Activated CD4-positive, alpha-beta T cell treated with anti-CD3 and anti-CD28 coated beads for 1 hour (primary cell): ENCODE measurements around the gene LRRC8D.

ENCODE experiments used
- DNase-seq: peaks from one replicate; pipeline ENCODE4 v3.0.0-alpha.2; 2020

Gene LRRC8D

DNA sequence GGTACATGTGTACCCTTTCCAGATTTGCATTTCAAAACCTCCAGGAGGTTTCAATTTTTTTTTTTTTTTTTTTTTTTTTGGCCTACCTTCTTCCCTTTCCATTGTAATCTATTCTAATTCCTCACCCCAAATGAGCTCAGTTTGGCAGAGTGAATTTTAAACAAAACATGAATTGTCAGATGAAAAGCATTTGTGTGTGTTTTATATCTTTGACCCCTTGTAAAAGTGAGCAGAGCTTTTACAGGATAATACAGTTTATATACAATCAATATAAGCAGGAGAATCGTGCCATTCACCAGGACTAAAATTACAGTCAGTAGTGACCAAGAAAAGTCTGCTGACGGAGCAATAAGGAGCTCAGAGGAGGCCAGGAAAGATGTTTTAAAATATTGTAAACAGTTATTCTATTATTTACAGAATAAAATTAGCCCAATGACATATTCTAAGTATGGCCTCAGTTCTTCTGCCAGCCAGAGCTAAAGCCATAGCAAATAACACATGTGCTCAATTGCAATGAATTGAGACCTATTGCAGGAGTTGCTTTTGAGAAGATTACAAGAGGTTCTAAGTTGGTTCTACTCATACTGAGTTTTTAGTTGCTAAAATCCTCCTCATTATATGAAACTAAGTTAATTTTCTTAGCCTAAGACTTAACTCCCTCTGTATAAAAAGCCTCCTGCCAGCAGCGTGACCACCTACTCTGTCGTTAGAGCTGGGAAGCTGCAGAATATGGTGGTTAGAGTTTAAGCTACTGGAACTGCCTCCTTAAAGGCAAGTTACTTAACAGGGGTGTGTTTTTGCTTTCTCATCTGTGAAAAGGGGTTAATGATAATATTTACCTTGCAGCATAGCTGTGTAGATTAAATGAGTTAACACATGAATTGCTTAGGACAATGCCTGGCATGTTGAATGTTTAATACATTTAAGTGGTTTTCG is 123.3 kb downstream of the LRRC8D start:
- no peak for DNase-seq

DNA sequence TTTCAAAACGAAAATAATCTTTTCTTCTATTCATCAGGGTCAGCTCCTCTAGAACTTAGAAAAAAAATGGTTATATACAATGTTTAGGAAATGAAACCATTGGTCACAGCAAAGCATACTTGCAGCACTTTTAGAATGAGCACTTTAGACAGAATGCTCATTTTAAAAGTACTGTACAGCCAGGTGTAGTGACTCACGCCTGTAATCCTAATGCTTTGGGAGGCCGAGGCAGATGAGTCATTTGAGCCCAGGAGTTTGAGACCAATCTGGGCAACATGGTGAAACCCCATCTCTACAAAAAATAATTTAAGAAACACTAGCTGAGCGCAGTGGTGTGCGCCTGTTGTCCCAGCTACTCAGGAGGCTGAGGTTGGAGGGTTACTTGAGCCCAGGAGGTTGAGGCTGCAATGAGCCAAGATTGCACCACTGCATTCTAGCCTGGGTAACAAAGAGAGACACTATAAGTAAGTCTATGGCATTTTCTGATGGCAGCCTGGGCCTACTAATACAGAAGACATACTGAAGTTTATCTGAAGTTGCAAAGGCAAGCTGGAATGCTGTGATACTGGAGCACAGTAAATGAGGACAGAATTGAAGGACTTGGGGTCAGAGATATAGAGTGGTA is 125.1 kb downstream of the LRRC8D start:
- DNase-seq = no peak

DNA sequence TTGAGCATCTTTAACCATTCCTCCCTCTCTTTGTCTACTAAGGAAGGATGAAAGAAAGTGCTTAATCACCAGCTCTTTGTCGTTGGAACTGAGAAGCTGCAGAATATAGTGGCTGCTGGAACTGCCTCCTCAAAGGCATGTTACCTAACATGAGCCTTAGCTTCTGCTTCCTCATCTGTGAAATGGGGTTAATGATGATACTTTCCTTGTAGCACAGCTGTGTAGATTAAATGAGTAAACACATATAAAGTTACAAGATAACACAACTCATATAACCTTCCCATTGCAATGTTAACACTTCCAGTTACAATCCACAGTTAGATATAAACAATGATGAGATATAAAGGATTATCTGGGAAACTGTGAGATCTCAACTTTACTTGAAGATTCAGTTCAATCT is 125.7 kb downstream of the LRRC8D start:
- no peak for DNase-seq

DNA sequence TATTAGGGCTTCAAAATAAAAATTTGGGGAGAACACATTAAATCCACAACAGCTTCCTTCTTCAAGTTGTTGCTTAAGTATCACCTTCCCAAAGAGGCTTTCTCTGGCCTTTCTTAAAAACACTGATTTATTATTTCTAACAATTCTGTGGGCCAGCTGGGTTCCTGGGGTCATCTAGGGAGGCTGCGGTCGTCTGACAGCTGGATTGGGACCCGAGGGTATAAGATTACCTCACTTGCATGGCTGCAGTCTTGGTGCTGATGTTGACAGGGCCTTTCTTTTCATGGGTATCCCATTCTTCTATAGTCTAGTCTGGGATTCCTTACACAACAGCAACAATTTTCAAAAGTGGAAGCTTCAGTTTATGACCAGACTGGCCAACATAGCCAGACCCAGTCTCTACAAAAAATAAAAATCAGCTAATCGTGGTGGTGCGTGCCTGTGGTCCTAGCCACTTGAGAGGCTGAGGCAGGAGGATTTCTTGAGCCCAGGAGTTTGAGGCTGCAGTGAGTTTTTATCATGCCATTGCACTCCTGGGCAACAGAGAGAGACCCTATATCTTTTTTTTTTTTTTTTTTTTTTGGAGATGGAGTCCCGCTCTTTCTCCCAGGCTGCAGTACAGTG is 128.0 kb downstream of the LRRC8D start:
- DNase-seq = no peak

DNA sequence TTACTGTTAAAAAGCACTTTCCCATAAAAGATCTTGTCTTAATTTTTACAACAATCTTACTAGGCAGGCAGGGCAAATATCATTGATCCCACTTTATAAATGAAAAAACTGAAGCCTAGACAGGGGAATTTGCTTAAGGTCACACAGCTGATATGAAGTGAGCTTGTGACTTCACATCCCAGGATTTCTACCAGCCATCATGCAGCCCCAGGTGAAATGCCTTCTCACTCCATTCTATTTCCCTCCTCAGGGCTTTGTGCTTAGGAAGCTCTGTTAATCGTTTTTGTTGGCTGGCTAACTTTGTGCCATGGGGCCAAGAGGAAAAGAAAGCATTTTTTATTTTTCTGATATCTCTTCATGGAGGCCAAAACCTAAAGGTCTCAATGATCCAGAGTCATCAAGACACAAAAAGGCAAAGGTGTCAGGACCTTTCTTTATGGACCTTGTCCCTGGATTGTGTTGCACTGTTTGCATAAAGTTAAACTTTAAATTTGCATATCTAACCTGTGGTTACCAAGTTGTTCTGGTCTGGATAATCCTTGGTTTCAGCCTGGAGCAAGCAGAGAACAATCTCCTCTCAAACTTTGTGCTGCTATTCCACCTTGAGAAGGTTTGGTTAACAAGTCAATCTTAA is 129.3 kb downstream of the LRRC8D start:
- no peak for DNase-seq

DNA sequence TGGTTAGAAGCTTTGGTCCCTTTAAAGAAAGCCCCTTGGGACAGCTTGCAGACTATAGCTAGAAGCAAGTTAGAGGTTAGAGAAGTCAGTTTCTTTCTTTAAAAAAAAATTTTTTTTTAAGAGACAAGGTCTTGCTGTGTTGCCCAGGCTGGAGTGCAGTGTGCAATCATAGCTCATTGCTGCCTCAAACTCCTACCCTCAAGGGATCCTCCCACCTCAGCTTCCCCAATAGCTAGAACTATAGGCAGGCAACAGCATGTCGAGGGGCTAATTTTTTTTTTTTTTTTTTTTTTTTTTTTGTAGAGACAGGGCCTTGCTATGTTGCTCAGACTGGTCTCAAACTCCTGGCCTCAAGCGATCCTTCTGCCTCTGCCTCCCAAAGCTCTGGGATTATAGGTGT is 129.9 kb downstream of the LRRC8D start:
- DNase-seq = no peak

DNA sequence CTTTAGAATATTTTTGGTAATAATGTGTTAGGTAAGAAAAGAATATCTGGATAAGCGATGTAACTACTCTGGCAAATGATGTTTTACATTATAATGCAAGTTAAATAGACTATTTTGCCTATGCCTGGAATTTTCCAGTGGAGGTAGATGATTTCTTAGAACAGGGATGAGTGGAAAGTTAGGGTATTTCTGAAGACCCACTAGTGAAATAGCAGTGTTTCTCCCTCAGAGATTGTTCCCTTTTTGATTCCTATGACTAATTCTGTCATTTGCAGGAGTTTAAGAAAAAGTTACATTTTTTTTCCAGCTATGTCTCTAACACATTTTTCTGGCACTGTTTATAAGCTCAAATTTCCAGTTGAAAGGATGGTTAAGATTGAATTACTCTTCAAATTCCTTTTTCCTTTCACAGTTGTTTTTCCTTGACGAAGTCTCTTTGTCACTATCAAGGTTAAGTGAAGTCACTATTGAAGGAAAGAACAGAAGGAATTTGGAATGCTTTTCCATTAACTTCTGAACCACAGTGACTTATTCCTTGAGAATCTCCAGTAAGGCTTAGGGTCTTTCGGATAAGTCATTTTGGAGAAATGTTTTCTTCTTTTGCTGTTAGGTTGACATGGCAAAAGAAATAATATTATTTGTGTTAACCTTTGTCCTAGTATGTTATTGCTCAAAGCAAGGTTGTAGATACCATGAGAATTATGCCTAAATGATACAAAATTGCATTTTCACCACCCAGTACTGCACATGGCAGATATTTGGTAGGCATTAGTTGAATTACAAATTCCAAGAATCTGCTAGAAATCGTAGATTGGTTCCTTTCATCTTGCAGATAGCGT is 131.2 kb downstream of the LRRC8D start:
- no peak for DNase-seq

DNA sequence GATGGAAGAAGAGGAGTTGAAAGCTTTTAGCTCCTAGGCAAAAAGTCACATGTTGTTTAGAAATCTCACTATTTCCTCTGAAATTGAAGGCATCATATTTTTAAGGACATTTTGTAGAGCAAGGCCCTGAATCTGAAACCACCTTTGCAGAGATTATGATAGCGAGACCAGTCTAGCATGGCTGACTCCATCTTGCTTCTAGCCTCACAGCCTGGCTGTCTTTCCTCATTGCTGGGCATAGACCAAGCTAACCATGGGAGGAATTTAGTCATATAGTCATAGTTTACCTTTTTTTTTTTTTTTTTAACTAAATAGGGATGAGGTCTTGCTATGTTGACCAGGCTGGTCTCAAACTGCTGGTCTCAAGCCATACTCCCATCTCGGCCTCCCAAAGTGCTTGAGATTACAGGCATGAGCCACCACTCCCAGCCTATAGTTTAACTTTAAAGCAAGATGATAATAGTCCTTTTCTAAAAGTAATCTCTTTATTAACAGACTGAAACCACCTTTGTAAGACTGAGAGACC is 131.8 kb downstream of the LRRC8D start:
- DNase-seq = no peak

DNA sequence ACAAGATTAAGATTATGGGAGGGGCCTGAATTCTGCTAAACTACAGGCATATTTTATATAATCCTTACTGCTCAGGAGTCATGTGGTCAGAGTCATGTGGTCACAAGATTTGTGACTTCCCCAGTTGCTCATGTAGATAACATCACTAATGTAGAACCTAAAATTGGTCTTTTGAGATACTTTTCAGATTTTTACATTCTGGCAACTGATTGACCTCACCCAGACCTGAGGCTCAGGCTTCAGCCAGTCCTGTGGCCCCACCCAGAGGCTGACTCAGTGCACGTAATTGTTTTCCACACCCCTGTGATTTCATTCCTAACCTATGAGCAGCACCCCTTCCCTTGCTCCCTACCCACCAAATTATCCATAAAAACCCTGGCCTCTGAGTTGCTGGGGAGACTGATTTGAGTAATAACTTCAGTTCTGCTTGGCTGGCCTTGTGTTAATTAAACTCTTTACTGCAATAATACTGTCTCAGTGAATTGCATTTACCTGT is 132.3 kb downstream of the LRRC8D start:
- peak; percentile 9 for DNase-seq

DNA sequence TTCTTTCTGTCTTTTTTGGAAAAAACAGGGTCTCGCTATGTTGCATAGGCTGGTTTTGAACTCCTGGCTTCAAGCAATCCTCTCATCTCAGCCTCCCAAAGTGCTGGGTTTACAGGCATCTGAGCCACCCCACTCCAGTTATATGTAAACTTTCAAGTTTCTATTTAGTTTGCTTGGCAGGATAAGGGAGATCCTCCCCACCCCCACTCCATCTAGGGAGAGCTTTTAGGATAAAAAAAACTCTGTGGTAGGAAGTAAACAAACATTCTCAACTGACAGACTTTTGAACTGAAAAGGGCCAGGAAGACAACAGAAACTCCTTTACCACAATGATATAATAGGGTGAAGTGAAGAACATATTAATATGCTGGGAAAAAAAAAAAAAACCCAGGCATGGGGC is 133.1 kb downstream of the LRRC8D start:
- DNase-seq = no peak

DNA sequence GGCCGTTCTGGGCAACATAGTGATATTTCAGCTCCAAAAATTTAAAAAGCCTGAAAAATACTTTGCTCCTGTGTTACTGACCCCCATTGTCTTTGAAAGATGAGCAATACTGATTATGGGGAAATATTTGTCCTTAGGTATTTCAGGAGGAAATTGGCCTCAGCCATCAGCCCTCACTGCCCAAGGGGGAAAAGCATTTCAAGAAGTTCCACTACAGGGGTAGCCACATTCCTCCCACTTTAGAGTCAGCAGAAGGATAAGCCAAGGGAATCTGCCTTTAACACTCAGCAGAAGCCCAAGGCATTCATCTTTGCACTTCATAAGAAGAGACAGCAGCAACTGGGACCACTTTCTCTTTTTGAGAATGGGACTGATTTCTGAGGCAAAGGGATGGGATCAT is 133.6 kb downstream of the LRRC8D start:
- no peak for DNase-seq

DNA sequence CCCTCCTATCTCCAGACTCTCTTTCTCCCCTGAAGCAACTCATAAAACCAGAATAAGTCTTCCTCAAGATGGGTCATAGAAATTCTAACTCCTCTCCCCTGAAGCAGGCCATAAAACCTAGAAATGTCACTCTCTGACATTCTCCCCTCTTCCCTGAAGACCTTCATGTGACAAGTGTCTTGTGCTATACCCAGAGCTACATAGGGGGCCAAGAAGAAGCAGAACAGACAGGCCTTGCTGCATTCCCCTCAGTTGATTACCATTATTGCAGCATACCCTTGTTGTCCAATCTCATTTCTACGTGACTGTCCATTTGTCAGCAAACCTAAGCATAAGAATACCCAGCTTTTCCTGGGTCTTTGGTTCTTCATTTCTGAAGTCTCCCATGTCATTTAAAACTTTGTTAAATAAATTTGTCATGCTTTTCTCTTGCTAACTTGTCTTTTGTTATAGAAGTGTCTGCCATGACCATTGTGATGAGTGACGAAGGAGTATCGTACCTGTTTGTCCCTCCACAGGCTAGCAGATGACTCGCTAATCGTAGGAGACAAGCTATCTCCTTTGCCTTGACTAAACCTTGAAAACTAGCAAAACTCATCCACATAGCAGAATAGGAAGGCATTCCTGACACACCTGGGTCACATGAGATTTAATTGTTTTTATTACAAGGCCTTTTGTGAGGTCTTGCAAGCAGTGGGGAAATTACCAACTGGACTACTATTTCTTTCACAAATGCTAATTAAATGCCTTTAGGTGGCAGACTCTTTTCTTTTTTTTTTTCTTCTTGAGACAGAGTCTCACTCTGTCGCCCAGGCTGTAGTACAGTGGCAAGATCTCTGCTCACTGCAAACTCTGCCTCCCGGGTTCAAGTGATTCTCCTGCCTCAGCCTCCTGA is 134.7 kb downstream of the LRRC8D start:
- DNase-seq = no peak

DNA sequence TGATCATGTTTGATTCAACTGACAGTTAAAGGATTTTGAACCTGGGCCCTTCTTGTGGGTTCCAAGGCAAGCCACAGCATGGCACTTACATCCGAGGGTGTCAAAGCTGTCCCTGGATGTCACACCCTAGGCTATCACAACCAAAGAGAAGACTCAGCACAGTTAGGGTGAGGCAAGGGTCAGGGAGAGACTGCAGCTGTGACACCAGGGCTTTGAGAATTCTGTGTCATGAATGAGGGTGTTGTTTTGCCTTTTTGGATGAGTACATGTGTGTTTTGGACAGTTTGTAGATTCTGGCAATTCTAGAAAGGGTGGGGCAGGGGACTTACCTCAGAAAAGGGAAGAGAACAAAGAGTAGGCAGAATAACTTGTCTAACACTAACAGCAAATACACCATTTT is 136.3 kb downstream of the LRRC8D start:
- no peak for DNase-seq

DNA sequence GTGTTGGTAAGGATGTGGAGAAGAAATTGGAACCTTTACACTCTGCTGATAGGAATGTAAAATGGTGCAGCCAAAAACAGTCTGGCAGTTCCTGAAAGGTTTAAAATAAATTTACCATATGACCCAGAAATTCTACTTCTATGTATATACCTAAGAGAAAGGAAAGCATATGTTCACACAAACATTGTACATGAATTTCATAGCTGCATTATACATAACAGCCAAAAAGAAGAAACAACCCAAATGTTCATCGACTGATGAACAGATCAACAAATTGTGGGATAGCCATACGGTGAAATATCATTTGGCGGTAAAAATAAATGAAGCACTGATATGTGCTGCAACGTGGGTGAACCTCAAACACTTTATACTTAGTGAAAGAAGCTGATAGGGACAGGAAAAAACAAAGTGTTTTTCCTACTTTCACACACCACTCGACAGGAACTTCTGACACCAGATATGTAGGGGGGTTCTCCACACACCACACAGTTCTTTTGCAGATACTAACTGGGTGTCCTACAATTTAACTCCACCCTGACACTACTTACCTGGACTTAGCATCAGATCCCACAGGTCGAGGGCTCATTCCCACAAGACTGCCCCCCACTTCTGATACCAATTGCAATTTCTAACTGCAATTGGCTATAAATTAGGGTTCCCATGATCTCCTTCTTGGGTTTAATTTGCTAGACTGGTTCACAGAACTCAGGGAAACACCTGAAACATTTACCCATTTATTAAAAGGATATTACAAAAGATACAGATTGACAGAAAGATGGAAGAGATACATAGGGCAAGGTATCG is 138.2 kb downstream of the LRRC8D start:
- DNase-seq = no peak

DNA sequence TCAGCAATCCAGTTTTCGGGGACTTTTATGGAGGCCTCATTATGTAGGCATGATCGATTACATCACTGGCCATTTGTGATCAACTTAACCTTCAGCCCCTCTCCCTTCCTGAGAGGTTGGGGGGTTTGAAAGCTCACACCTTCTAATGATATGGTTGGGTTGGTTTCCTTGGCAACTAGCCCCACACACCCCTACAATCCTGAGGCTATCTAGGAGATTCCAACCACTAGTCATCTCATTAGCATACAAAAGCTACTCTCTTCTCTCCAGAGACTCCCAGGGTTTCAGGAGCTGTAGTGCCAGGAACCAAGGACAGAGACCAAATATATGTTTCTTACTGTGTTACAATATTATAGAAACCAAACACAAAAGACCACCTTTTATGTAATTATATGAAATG is 138.9 kb downstream of the LRRC8D start:
- no peak for DNase-seq

DNA sequence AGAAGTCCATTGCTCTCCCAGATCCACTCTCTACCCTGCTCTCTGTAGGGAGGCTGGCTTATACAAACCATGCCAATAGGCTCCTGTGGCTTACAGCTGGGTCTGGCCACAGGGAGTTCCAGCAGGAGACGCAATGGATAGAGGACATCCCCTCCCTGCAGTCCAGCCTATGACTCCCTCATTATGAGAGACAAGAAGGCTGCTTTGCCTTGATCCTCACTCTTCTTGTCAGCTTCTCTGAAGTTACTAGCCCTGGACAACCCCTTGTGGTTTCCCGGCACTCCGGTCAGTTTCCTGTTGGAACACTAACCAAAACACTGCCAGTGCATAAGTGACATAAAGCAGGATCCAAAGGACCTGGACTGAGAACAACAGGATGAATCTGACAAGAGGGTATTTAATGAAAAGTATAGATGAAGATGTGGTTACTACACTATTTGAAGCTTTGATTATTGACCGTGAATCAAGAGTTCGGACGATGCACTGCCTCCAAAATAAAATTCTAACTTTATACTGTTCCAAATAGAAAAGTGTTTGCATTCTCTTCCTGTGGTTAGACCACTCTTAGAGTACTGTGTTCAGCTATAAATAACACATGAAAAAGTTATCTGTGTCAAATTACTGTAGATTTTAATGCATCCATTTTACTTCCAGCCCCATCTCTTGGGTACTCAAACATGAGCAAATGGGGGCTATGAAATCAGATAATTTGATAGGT is 141.4 kb downstream of the LRRC8D start:
- DNase-seq = no peak

DNA sequence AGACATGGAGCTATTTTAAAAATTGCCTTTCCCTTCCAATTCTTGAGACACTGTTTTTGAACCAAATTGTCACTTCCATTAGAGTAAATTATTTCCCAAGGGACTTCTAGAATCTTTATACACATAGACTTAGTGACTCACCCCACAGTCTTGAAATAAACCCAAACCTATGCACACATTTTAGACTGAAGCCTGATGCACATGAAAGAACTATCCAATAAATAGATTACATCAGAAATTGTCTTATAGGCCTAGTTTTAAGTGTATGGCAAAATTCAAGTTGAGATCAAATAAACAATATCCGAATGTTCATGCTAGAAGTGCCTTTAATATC is 141.9 kb downstream of the LRRC8D start:
- DNase-seq = no peak

DNA sequence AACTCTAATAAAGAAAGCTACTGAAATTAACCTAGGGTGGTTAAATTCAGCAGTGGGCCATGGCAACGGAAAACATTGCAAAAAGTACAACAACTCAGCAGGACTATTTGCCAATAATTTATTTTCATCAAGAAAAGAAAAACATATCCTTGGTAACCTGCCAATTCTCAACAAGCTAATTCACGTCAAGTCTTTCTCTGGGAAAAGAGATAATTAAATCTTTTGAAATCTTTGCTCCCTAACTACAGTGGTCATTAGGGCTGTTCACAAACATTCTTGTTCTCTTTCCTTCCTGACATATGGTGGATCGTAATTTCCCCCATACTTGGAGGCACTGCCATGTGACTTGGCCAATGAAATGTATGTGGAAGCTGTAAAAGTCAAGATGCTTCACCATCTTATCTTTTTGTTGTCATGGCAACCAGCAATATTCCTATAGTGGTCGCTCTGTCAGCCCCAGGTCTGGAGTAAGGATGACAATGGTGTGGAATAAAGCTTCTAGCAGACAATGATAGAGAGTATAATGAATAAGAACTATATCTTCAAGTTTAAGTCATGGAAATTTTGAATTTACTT is 144.4 kb downstream of the LRRC8D start:
- no peak for DNase-seq

DNA sequence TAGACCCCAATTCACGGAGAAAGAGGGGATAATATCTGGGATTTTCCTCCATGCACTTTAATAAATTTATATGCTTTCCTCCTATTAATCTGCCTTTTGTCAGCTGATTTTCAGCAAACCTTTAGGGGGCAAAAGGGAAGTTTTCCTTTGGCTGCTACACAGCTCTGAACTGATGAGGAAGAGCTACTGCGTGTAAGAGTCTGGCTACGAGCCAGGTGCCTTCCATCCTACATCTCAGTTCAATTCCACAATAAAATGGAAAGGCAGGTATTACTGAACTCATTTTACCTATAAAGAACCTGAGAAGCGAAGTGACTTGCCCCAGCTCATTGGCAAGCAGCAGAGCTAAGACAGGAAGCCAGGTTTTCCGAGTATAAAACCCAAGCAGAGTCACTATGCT is 145.8 kb downstream of the LRRC8D start:
- DNase-seq = no peak
